Activated CD8-positive, alpha-beta memory T cell treated with anti-CD3 and anti-CD28 coated beads for 4 hours (primary cell): ENCODE results near the gene RABGAP1L.
"Not testable (repeated sequence)": the region's sequence is repeated elsewhere in the genome, so short reads cannot be mapped to it uniquely, and the experiment has no call there.

ENCODE experiments used
- DNase-seq, 2 donors: peaks; one replicate each; pipeline ENCODE4 v3.0.0-alpha.2; 2020; ENCODE audit warnings: low read depth in 2 of 2

The RABGAP1L gene

DNA sequence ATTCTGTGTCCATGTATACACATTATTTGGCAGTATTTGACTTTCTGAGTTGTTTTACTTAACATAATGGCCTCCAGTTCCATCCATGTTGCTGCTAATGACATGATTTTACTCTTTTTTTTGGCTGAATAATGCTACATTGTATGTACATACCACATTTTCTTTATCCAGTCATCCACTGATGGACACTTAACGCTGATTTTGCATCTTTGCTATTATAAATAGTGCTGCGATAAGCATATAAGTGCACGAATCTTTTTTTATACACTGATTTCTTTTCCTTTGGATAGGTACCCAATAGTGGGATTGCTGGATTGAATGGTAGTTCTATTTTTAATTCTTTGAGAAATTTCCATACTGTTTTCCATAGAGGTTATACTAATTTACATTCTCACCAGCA lies 544.0 kb downstream of the RABGAP1L start:
- no peak for DNase-seq

DNA sequence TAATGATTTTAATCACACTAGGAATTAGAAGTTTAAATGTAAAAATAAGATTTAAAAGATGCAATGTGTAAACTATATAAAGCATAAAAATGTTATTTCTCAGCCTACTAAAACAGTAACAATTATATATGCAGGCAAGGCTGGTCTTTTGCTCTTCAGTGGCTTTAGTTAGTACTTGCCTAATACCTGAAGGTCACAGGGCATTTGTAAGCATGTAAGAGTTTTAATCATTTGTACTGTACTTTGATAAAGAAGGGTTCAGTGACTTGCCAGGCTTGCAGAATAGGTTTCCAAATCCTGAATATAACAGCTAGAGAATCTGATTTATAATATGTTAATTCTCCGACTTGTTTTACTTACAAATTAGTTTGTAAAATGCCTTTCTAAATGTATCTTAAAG lies 545.0 kb downstream of the RABGAP1L start:
- DNase-seq, result no peak

DNA sequence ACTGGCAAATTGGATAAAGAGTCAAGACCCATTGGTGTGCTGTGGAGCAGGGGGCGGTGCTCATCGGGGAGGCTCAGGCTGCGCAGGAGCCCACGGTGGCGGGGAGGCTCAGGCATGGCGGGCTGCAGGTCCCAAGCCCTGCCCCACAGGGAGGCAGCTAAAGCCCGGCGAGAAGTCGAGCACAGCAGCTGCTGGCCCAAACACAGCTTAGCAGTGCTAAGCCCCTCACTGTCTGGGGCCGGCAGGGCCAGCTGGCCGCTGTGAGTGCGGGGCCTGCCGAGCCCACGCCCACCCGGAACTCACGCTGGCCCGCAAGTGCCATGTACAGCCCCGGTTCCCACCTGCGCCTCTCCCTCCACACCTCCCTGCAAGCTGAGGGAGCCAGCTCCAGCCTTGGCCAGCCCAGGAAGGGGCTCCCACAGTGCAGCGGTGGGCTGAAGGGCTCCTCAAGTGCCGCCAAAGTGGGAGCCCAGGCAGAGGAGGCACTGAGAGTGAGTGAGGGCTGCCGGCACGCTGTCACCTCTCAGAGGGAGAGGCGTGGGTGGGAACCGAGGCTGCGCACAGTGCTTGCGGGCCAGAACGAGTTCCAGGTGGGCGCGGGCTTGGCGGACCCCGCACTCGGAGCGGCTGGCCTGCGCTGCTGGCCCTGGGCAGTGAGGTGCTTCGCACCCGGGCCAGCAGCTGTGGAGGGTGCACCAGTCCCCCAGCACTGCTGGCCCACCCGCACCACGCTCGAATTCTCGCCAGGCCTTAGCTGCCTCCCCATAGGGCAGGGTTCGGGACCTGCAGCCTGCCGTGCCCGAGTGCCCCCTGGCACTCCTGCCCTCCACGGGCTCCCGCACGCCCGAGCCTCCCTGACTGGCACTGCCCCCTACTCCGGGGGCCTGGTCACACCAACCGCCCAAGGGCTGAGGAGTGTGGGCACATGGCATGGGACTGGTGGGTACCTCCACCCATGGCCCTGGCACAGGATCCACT lies 551.8 kb downstream of the RABGAP1L start:
- no peak for DNase-seq

DNA sequence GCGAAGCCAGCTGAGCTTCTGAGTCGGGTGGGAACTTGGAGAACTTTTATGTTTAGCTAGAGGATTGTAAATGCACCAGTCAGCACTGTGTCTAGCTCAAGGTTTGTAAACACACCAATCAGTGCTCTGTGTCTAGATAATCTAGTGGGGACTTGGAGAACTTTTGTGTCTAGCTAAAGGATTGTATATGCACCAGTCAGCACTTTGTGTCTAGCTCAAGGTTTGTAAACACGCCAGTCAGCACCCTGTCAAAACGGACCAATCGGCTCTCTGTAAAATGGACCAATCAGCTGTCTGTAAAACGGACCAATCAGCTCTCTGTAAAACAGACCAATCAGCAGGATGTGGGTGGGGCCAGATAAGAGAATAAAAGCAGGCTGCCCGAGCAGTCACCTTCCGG lies 552.5 kb downstream of the RABGAP1L start:
- not testable (repeated sequence) for DNase-seq

DNA sequence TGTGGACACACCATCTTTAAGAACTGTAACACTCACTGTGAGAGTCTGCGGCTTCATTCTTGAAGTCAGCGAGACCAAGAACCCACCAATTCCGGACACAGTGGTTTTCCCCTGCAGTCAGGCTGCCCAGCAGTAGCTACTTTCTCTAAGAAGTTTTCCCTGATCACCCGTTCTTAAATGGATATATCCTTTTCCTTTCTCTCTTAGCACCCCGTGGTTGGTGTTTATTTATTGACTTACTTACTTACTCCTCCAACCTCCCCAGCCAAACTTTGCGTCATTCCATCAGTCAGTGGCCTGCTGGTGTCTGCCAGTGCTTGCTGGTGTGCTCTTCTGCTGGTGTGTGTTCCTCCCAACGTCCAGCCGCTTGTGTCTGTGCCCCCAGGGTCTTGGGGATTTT lies 553.2 kb downstream of the RABGAP1L start:
- no peak for DNase-seq

DNA sequence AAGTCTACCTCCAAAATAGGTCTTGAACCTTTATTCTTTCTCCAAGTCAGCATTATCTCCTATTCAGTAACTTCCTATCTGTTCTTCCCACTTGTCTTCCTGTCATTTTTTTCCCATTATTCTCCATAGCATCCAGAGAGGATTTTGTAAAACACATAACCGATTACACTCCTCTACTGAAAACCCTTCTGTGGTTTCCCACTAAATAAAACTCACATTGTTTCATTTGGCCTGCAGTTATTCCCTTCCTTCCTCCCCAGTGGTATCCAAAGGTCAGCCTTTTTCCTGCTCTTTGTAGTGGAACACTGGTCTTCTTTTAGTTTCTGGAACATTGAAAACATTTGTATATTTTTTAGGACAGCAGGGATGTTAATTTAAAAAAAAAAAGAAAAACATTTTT lies 554.5 kb downstream of the RABGAP1L start:
- no peak for DNase-seq

DNA sequence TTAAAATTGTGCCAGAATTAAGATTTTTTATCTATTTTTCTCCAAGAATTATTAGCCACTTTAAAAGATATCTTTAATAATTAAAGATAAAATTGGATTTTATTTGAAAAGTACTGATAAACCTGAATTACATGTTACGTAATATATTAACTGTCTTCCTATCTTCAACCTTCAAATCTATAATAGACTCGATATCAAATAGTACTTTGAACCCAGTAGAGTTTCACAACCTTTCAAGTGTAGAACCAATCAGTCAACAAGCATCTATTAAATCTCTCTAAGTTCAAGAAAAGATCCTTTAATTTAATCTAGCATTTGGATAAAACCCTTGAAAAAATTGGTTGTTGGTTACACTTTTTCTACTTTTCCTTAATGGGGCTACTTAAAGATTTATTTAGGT lies 559.9 kb downstream of the RABGAP1L start:
- DNase-seq, result no peak

DNA sequence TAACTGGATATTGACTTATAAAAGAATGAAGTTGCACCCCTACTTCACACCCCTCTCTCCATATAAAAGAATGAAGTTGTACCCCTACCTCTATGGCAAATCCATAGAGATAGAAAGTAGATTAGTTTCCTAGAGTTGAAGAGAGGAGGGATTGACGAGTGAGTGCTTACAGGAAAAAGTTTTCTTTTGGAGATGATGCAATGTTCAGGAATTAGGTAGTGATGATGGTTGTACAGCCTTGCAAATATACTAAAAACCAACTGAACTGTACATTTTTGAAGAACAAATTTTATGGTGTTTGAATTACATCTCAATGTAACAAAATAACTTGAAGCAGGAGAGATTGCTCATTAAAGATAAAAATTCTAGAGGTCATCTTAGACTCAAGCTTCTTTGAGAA lies 561.3 kb downstream of the RABGAP1L start:
- DNase-seq, result no peak

DNA sequence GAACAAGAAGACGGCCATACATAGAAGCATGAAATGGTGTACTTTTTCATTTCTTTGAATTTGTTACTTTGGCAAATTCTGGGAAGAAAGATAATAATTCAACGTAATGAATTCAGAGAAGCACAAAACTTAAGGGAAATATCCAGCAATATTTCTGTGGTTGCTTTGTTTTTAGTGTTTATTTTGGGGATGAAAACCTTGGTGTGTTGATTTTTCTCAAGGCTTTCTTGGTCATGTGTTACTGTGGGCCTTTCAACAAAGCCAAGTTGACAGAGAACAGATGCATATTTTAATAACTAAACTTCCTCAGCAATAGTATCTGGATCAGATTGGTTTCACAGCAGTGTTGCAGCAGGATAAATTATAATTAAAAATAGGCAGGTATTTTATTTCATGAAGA lies 561.9 kb downstream of the RABGAP1L start:
- DNase-seq, result no peak

- no peak for DNase-seq
Measured at GRCh38 chr1:174723816-174724215, 564.5 kb downstream of the RABGAP1L start.

GRCh38 chr1:174724219-174724618 lies 564.9 kb downstream of the RABGAP1L start:
- DNase-seq, result no peak

DNA sequence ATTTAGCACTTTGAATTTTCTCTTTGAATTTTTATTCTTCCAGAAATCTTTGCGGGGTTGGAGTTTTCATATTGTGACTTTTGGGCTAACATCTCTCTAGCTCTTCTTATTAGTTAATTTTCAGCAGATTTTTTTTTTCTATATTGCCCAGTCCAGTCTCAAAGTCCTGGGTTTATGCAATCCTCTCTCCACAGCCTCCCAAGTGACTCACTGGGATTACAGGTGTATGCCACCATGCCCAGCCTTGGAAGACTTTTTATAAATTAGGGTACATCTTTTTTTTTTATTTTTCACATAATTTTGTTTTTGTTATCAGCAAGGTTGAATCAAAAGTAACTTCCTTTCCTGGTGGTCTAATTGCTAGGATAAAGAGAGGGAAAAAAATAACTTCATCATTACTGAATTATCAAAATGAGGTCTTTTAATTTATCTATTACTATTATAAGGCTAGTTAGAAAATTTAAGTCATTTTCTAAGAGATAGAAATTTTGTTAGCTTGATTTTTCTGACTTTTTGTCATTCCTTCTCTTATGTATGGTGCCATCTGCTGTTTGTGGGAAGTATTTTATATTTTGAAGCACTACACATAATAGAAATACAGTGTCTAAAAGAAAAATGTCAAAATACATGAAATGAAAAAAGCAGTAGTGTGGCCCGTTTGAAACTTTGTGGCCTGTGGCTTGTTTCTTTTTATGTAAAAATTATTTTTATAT lies 567.0 kb downstream of the RABGAP1L start:
- DNase-seq, result no peak

DNA sequence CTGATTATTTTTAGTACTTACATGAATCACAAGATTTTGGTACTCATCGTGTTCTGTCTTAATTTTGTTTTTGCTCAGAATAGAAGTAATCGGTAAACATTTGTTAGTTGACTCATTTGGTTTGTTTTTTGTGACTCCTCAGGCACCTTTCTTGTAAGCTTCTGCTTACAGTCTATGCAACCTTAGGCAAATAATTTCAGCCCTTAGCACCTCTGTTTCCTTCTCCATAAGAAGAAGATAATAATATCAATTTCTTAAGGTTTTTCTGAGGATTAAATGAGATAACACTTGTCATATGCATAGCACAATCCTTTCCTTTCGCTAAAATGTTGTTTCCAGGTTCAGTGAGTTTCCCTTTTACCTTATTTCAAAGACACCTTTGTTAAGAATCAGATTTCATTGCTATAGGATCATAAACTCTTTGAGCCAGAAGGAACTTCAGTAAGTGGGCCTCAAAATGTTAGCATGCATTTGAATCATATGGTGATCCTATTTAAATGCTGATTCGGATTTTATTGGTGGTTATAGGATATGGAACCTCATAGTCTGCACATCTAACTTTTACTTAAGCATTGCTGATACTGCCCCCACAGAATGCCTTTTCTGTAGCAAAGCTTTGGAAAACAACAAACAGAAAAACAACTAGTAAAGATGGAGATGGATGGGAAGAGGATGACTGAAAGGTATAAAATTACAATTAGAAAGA lies 567.7 kb downstream of the RABGAP1L start:
- no peak for DNase-seq

DNA sequence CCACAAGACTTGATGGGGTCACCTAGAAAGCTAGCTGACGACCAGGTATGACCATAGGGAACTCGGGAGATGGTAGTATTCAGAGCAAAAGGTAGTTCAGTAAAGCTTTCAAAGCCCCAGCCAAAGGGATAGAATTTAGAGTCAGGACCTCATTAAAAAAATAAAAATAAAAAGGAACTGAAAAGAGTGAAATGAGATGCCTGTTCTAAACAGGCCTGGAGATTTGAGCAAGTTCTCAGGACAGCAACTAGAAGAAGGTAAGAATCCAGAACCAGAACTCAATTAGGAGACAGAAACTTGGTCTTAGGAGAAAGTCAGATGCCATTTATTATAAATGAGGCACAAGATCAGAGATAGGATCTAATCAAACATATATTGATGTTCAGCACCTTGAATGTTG lies 575.0 kb downstream of the RABGAP1L start:
- DNase-seq, result no peak

GRCh38 chr1:174736831-174737230 lies 577.5 kb downstream of the RABGAP1L start:
- DNase-seq, result no peak

- no peak for DNase-seq
Measured at GRCh38 chr1:174740249-174740968, 581.1 kb downstream of the RABGAP1L start.

- DNase-seq, result no peak
Measured at GRCh38 chr1:174742805-174743653, 583.7 kb downstream of the RABGAP1L start.

GRCh38 chr1:174743654-174744561 lies 584.6 kb downstream of the RABGAP1L start:
- DNase-seq, result no peak

DNA sequence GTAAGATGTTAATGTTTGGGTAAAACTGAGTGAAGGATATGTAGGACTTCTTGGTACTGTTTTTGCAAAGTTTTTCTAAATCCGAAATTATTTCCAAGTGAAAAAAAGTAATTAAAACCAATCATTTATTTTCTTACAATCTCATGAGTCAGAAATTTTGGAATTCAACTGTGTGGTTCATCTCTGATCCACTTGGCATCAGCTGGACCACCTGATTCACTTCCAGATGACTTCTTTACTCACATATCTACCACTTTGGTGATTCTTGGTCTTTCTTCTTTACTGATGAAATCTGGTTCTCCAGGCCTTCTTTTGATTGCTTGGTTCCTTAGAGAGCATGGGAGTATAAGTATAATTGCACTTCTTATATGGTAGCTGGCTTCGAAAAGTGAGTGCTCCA lies 585.6 kb downstream of the RABGAP1L start:
- no peak for DNase-seq
